GM12864 (cell line): Measurements from ENCODE around the gene PCDH9.

Experiments used
- DNase-seq: peaks from one replicate; pipeline ENCODE4 v3.0.0-alpha.2; 2011; ENCODE audit warnings: low read depth
- H3K4me3 ChIP-seq: 2 replicates; pipeline ENCODE4 v1.5.1; 2011; ENCODE audit warnings: mild to moderate bottlenecking, low read depth, low read length, control low read depth
- CTCF ChIP-seq: IDR thresholded peaks from 2 replicates; pipeline ENCODE4 v1.5.1; 2011; ENCODE audit warnings: low read depth, mild to moderate bottlenecking, moderate library complexity, low read length, control low read depth, inconsistent platforms; ENCODE audit errors: missing control alignments

PCDH9 gene

DNA sequence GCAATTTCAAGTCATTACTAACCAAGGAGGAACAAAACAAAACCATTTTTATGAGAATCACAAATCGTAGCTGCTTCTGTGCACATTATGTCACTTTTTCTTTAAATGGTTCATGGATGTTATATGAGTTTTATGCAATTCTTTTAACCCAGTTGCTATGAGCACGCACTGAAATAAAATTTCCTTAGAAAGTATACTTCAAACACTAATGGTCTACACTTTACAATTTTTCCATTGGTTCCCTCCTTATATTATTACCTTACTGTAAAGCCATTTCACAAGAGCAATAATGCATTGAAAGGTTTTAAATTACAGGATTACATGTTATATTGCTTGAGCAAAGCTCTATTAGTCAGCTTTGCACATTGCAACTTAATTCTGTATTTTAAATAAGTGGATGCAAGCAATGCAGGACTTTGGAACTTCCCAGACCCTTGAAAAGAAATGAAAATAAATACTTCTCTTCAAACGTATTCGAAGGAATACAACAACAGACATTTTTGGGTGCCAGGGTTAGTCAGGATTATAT is 318.7 kb downstream of the PCDH9 start:
- no peak overlapping the region for H3K4me3 ChIP-seq
- no peak for DNase-seq
- no peak for TF ChIP-seq CTCF

- no peak for TF ChIP-seq CTCF
- no peak for DNase-seq
Observed at GRCh38 chr13:66899955-66900354, 330.2 kb downstream of the PCDH9 start.

GRCh38 chr13:66896933-66897332 is 333.2 kb downstream of the PCDH9 start:
- no peak overlapping the region for H3K4me3 ChIP-seq
- DNase-seq = no peak
- no peak for TF ChIP-seq CTCF

More at GRCh38 chr13:66899955-66900354, 330.2 kb downstream of the PCDH9 start:
- H3K4me3 ChIP-seq = no peak overlapping the region

GRCh38 chr13:66895780-66896179 is 334.4 kb downstream of the PCDH9 start:
- no peak for TF ChIP-seq CTCF

DNA sequence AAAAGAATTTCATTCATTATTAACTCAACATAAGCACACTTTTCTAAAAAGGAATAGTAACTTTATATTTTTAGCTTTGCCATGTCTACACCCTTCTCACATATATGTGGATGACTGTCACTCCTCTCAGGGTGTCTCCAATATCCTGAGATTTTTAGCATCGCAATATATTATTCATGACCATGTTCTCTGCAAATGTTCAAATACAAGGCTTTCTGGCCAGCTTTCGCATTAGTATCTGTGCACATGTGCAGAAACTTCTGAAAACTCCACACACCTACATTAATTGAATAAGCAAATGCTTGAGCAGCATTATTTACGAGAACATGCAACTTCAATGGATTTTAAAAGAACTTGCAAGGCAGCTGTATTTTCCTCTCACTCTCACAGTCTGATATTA is 334.8 kb downstream of the PCDH9 start:
- no peak for TF ChIP-seq CTCF
- DNase-seq = no peak
- H3K4me3 ChIP-seq = no peak overlapping the region

More at GRCh38 chr13:66895780-66896179, 334.4 kb downstream of the PCDH9 start:
- H3K4me3 ChIP-seq = no peak overlapping the region
- no peak for DNase-seq

DNA sequence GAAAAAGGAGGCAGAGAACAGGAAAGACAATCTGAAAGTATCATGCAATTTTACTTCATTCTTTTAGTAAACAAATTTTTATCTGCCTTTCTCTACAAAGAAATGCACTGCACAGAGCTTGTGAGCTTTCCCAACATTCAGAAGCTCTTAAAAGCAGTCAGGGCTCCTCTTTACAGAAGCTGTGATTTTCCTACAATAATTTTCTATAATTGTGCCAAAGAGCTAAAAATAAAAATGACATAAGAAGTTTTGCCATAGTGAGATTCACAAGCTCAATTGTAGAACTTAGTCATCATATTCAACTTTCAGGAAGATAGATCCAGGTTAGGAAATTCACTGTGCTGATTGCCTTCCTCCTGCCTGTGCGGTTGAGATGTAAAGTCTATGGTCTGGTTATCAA is 341.4 kb downstream of the PCDH9 start:
- DNase-seq = no peak

More for the DNA sequence above, 341.4 kb downstream of the PCDH9 start:
- H3K4me3 ChIP-seq = no peak overlapping the region
- TF ChIP-seq CTCF = no peak
